ENCODE measurements around the gene PAX3. TPM values are rescaled to one million over a fixed set of nuclear protein-coding genes. Genes with fewer than 3 reads are reported as not detected.

Gene PAX3
- polyA plus RNA-seq, 3 donors: not detected

- Histone ChIP-seq H3K36me3 (replicated peaks in 1 of 2; ENCODE audit: control insufficient read depth in 1 of 2, insufficient read depth in 2 of 2, low read length in 2 of 2) (no peaks in the 10 kb centered on the region), H3K9me3 (replicated peaks in 1 of 2; ENCODE audit: control insufficient read depth in 1 of 2, insufficient read depth in 1 of 2, low read length in 2 of 2) (peaks cover 29 to 87% of the 10 kb centered on the region in 2 donors), H3K79me2 (ENCODE audit: insufficient read depth, low read length) (no peaks in the 10 kb centered on the region), H3K4me2 (replicated peaks; ENCODE audit: extremely low read depth, low read length, poor library complexity, severe bottlenecking) (peak overlapping the region; percentile 85), H3K27me3 (ENCODE audit: control insufficient read depth in 2 of 2, insufficient read depth in 2 of 2, low read length in 2 of 2) (peaks cover 95 to 99% of the 10 kb centered on the region in 2 donors), H4K20me1 (ENCODE audit: insufficient read depth, low read length) (no peaks in the 10 kb centered on the region), H3K27ac (ENCODE audit: low read depth in 1 of 2, low read length in 2 of 2) (no peak overlapping the region), H3K4me1 (ENCODE audit: control insufficient read depth in 1 of 2, insufficient read depth in 2 of 2, low read length in 2 of 2) (peaks cover 60 to 64% of the 10 kb centered on the region in 2 donors), H3K4me3 (replicated peaks in 1 of 3; ENCODE audit: low read depth in 2 of 3, low read length in 3 of 3) (peak overlapping the region; percentile 36 to 79 (median 45)), H3K9ac (ENCODE audit: insufficient read depth, low read length, poor library complexity, severe bottlenecking) (peak overlapping the region; percentile 34), H2AFZ (ENCODE audit: insufficient read depth, low read depth, low read length, poor library complexity, severe bottlenecking) (peak overlapping the region; percentile 58)
- Mint-ChIP-seq H3K27me3 (ENCODE audit: low read depth in 3 of 3) (peaks cover 99 to 100% (median 99%) of the 10 kb centered on the region in 3 donors), H3K4me3 (peak overlapping the region; percentile 88 to 96), H3K4me1 (peaks cover 68% of the 10 kb centered on the region), H3K36me3 (peaks cover 17 to 23% of the 10 kb centered on the region in 2 donors), H3K9me3 (peaks cover 9 to 71% (median 59%) of the 10 kb centered on the region in 7 donors), H3K27ac (peak overlapping the region in 2 of 7 donors; percentile 72 to 79)
- no peak for TF ChIP-seq CTCF (IDR thresholded peaks at IDR 0.05)
- no peak for DNase-seq
- intact Hi-C loops (cut with micrococcal nuclease): no loop called here
- 5% methylated on average over 27 of the region's 33 CpGs for WGBS (ENCODE audit: insufficient coverage)
Observed at GRCh38 chr2:222295368-222296062, 3.3 kb downstream of the PAX3 start.

GRCh38 chr2:222294996-222295367 is 3.8 kb downstream of the PAX3 start:
- Histone ChIP-seq H2AFZ (ENCODE audit: insufficient read depth, low read depth, low read length, poor library complexity, severe bottlenecking) (peak overlapping the region; percentile 58), H3K27ac (ENCODE audit: low read depth in 1 of 2, low read length in 2 of 2) (no peak overlapping the region), H3K36me3 (replicated peaks in 1 of 2; ENCODE audit: control insufficient read depth in 1 of 2, insufficient read depth in 2 of 2, low read length in 2 of 2) (no peaks in the 10 kb centered on the region), H3K79me2 (ENCODE audit: insufficient read depth, low read length) (no peaks in the 10 kb centered on the region), H3K9me3 (replicated peaks in 1 of 2; ENCODE audit: control insufficient read depth in 1 of 2, insufficient read depth in 1 of 2, low read length in 2 of 2) (peaks cover 26 to 87% of the 10 kb centered on the region in 2 donors), H3K4me3 (replicated peaks in 1 of 3; ENCODE audit: low read depth in 2 of 3, low read length in 3 of 3) (peak overlapping the region; percentile 36 to 79 (median 45)), H3K4me1 (ENCODE audit: control insufficient read depth in 1 of 2, insufficient read depth in 2 of 2, low read length in 2 of 2) (peaks cover 56 to 58% of the 10 kb centered on the region in 2 donors), H4K20me1 (ENCODE audit: insufficient read depth, low read length) (no peaks in the 10 kb centered on the region), H3K9ac (ENCODE audit: insufficient read depth, low read length, poor library complexity, severe bottlenecking) (peak overlapping the region; percentile 34), H3K27me3 (ENCODE audit: control insufficient read depth in 2 of 2, insufficient read depth in 2 of 2, low read length in 2 of 2) (peaks cover 95 to 99% of the 10 kb centered on the region in 2 donors), H3K4me2 (replicated peaks; ENCODE audit: extremely low read depth, low read length, poor library complexity, severe bottlenecking) (peak overlapping the region; percentile 85)
- intact Hi-C loops (cut with micrococcal nuclease): no loop called here
- WGBS (ENCODE audit: insufficient coverage): 5% methylated on average over 22 of the region's 27 CpGs
- H3K4me1 Mint-ChIP-seq: peaks cover 66% of the 10 kb centered on the region
- H3K27ac Mint-ChIP-seq: peak overlapping the region in 2 of 7 donors; percentile 72 to 79
- H3K27me3 Mint-ChIP-seq (ENCODE audit: low read depth in 3 of 3): peaks cover 99 to 100% (median 99%) of the 10 kb centered on the region in 3 donors
- peak overlapping the region; percentile 88 to 96 for H3K4me3 Mint-ChIP-seq
- no peak for DNase-seq
- TF ChIP-seq CTCF (IDR thresholded peaks at IDR 0.05): no peak
- peaks cover 9 to 67% (median 55%) of the 10 kb centered on the region in 7 donors for H3K9me3 Mint-ChIP-seq
- H3K36me3 Mint-ChIP-seq: peaks cover 16 to 23% of the 10 kb centered on the region in 2 donors

Measured in CD14-positive monocyte (primary cell).